PFSK-1 (cell line): ENCODE results near the gene KRTAP4-9.

Experiments used
- FOXP2 ChIP-seq: optimal IDR thresholded peaks from 2 replicates; pipeline ENCODE3; 2011; ENCODE audit warnings: borderline replicate concordance, control low read depth, inconsistent platforms; ENCODE audit not compliant: insufficient read depth; ENCODE audit errors: extremely low read length, extremely low read depth
- POLR2AphosphoS5 ChIP-seq: IDR thresholded peaks from 2 replicates; pipeline ENCODE4 v1.6.1; 2012; ENCODE audit warnings: low read depth, mild to moderate bottlenecking, control low read depth, low read length, moderate library complexity
- SIN3A ChIP-seq: IDR thresholded peaks from 2 replicates; pipeline ENCODE4 v1.6.1; 2012; ENCODE audit warnings: mild to moderate bottlenecking, low read length, moderate library complexity, borderline replicate concordance; ENCODE audit not compliant: insufficient read depth
- TAF1 ChIP-seq: IDR thresholded peaks from 2 replicates; pipeline ENCODE4 v1.6.1; 2012; ENCODE audit warnings: low read length, control low read depth, borderline replicate concordance; ENCODE audit not compliant: insufficient read depth
- TF ChIP-seq, protein P1 (sequence below), 2 experiments: IDR thresholded peaks; 2 replicates each; pipeline versions ENCODE4 v1.6.1 to v1.8.0; 2011 to 2012; ENCODE audit warnings: low read depth in 2 of 2, low read length in 2 of 2, control low read depth in 1 of 2, inconsistent platforms in 1 of 2, mild to moderate bottlenecking in 1 of 2, moderate library complexity in 1 of 2; ENCODE audit not compliant: insufficient read depth in 1 of 2

KRTAP4-9 gene

DNA sequence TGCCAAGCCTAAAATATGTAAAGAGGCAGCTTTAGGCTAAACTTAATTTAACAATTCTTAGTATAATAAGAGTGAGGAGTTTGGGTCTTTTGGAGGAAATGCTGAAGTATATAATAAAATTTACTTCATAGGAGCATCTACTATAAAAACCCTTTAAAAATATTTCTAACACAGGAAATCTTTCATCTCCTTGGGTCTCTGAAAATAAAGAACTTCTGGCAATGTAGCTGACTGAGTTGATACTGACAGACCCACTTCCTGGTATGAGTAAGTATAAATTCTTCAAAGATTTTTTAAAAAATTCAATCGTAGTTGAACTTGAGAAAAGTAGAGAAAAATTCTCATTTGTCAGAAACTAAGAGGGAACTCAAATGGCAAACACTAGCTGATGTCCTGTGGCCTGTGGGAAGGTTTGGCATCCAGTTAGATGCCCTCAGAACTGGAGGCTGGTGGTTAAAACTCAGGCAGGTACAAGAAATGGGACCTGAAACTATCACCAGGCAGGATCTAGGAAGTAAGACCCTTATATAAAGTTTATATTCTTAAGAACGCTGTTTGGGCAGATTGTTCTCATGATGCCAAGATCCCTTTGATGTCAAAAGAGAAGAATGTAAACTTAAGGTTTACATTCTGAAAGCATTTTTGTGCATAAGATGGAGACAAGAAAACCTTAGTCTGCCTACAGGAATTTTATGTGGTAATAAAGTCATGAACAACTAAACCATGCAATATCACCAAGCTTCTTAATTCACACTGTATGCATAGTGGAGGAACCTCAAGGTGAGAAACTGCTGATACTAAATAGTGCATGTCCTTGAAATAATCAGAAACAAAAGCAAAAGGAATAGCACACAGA lies 28.9 kb downstream of the KRTAP4-9 start:
- TF ChIP-seq SIN3A = no peak
- TF ChIP-seq, protein P1, sequence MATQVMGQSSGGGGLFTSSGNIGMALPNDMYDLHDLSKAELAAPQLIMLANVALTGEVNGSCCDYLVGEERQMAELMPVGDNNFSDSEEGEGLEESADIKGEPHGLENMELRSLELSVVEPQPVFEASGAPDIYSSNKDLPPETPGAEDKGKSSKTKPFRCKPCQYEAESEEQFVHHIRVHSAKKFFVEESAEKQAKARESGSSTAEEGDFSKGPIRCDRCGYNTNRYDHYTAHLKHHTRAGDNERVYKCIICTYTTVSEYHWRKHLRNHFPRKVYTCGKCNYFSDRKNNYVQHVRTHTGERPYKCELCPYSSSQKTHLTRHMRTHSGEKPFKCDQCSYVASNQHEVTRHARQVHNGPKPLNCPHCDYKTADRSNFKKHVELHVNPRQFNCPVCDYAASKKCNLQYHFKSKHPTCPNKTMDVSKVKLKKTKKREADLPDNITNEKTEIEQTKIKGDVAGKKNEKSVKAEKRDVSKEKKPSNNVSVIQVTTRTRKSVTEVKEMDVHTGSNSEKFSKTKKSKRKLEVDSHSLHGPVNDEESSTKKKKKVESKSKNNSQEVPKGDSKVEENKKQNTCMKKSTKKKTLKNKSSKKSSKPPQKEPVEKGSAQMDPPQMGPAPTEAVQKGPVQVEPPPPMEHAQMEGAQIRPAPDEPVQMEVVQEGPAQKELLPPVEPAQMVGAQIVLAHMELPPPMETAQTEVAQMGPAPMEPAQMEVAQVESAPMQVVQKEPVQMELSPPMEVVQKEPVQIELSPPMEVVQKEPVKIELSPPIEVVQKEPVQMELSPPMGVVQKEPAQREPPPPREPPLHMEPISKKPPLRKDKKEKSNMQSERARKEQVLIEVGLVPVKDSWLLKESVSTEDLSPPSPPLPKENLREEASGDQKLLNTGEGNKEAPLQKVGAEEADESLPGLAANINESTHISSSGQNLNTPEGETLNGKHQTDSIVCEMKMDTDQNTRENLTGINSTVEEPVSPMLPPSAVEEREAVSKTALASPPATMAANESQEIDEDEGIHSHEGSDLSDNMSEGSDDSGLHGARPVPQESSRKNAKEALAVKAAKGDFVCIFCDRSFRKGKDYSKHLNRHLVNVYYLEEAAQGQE (IDR thresholded peaks at IDR 0.05; ENCODE audit: insufficient read depth in 1 of 2, low read depth in 2 of 2, low read length in 2 of 2) = no peak
- TF ChIP-seq FOXP2 = no peak
- no peak for TF ChIP-seq TAF1
- TF ChIP-seq POLR2AphosphoS5 = no peak

DNA sequence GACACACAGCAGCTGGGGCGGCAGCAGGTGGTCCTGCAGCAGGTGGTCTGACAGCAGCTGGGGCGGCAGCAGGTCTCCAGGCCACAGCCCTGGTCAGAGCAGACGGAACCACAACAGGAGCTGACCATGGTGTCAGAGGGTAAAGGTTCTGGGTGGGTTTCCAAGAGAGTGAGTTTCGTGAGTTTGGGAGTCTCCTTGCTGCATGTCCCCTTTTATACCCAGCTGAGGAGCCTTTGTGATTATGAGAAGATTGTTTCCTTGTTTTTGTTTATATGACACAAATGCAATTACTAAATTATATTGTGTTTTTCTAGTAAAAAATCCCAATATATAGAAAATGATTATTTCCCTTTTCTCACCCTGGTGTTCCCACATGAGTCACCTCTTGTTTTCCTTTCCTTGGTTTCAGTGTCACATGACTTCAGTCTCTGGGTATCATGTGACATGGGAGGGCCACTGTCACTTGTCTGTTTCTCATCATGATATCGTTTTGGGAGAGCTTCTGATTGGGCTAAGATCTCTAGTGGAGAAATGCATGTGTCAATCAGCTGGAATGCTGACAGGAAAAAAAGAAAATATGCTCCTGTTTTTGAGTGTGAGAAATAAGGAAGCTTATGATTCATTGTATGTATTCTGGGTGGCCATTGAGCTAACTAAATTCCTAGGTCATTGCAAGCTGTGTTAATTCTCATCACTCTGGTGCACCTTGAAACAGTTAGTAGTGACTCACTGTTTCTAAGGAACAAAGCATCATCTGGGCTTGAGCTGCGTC lies 35.4 kb downstream of the KRTAP4-9 start, which contains the start of gene KRTAP4-6:
KRTAP4-6 (minus strand) TSS at position 185 of the 772 bp plus-strand sequence; CDS start at position 128, 57 bp downstream.
- TF ChIP-seq, protein P1 (IDR thresholded peaks at IDR 0.05; ENCODE audit: insufficient read depth in 1 of 2, low read depth in 2 of 2, low read length in 2 of 2) = no peak
- TF ChIP-seq SIN3A = no peak
- no peak for TF ChIP-seq FOXP2
- TF ChIP-seq TAF1 = no peak
- no peak for TF ChIP-seq POLR2AphosphoS5

GRCh38 chr17:41141361-41141760 lies 36.2 kb downstream of the KRTAP4-9 start:
- no peak for TF ChIP-seq SIN3A
- no peak for TF ChIP-seq FOXP2
- TF ChIP-seq, protein P1 (IDR thresholded peaks at IDR 0.05; ENCODE audit: insufficient read depth in 1 of 2, low read depth in 2 of 2, low read length in 2 of 2) = no peak
- no peak for TF ChIP-seq TAF1
- no peak for TF ChIP-seq POLR2AphosphoS5

DNA sequence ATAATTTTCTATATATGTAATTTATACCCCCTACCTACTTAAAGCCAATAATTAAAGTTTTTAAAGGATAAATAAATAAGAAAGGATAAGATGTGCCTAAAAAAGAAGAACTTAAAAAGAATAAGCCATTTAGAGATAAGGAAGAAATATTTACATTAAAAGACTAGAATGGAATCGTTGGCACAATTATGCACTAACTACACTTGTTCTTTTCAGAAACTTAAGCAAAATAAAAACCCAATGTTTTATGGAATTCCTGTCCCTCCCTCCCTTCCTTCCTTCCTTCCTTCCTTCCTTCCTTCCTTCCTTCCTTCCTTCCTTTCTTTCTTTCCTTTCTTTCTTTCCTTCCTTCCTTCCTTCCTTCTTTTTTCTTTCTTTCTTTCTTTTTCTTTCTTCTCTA lies 39.7 kb downstream of the KRTAP4-9 start:
- TF ChIP-seq, protein P1 (IDR thresholded peaks at IDR 0.05; ENCODE audit: insufficient read depth in 1 of 2, low read depth in 2 of 2, low read length in 2 of 2) = no peak
- no peak for TF ChIP-seq TAF1
